Endodermal cell (in vitro differentiated cells): ENCODE data around the gene FRRS1. TPM values are rescaled to one million over a fixed set of nuclear protein-coding genes. Genes with fewer than 3 reads are reported as not detected.

Source experiments
- DNase-seq: peaks from one replicate; pipeline ENCODE4 v3.0.0-alpha.2; 2017
- H3K27ac ChIP-seq: 2 replicates; pipeline ENCODE4 v1.5.1; 2013; ENCODE audit warnings: mild to moderate bottlenecking, low read depth, low read length, moderate library complexity
- H3K27me3 ChIP-seq: 2 replicates; pipeline ENCODE4 v1.6.1; 2013; ENCODE audit warnings: mild to moderate bottlenecking, low read length, moderate library complexity; ENCODE audit not compliant: insufficient read depth, control insufficient read depth, poor library complexity, severe bottlenecking
- H3K36me3 ChIP-seq: 2 replicates; pipeline ENCODE4 v1.7.0; 2013; ENCODE audit warnings: mild to moderate bottlenecking, low read length, moderate library complexity; ENCODE audit not compliant: control insufficient read depth, insufficient read depth
- H3K4me1 ChIP-seq: one replicate; pipeline ENCODE4 v1.7.0; 2013; ENCODE audit warnings: low read length; ENCODE audit not compliant: control insufficient read depth, insufficient read depth
- H3K4me3 ChIP-seq: 2 replicates; pipeline ENCODE4 v1.5.1; 2013; ENCODE audit warnings: mild to moderate bottlenecking, low read length, moderate library complexity
- H3K9ac ChIP-seq: 2 replicates; pipeline ENCODE4 v1.6.1; 2013; ENCODE audit warnings: mild to moderate bottlenecking, low read length, moderate library complexity; ENCODE audit not compliant: poor library complexity, severe bottlenecking; ENCODE audit errors: extremely low read depth
- H3K9me3 ChIP-seq: 2 replicates; pipeline ENCODE4 v1.6.1; 2013; ENCODE audit warnings: mild to moderate bottlenecking, low read length, moderate library complexity; ENCODE audit not compliant: control insufficient read depth
- H3K27ac Mint-ChIP-seq: 2 replicates; pipeline ENCODE4 v1.8.0; 2020; ENCODE audit warnings: mixed read lengths
- H3K27me3 Mint-ChIP-seq: 2 replicates; pipeline ENCODE4 v1.8.0; 2021; ENCODE audit warnings: mild to moderate bottlenecking, mixed read lengths; ENCODE audit not compliant: insufficient read depth
- H3K36me3 Mint-ChIP-seq: 2 replicates; pipeline ENCODE4 v1.8.0; 2020; ENCODE audit warnings: low read depth, mixed read lengths
- H3K4me1 Mint-ChIP-seq: 2 replicates; pipeline ENCODE4 v1.8.0; 2020; ENCODE audit warnings: mixed read lengths
- H3K4me3 Mint-ChIP-seq: 2 replicates; pipeline ENCODE4 v1.8.0; 2020; ENCODE audit warnings: mild to moderate bottlenecking, moderate library complexity, mixed read lengths
- H3K9me3 Mint-ChIP-seq: 2 replicates; pipeline ENCODE4 v1.8.0; 2020; ENCODE audit warnings: mild to moderate bottlenecking, mixed read lengths
- CTCF ChIP-seq: fragments of 200-600 bp; sonication (generic); conservative IDR thresholded peaks from 2 replicates; pipeline ENCODE4 v1.5.0; 2021; ENCODE audit warnings: antibody characterized with exemption, mild to moderate bottlenecking
- WGBS, 2 experiments: methylation state at CpG; one replicate each; pipeline versions ENCODE4 v1.1.5 to v1.1.7; 2013; ENCODE audit warnings: missing lambda C conversion rate in 2 of 2, mixed read lengths in 1 of 2; ENCODE audit not compliant: insufficient coverage in 1 of 2, insufficient read length in 1 of 2; 5-methylcytosine and 5-hydroxymethylcytosine counted together
- total RNA-seq, 2 donors: library from RNA; stranded (reverse); fragmentation: NEBNext Ultra II Directional in 1 of 2; extraction: Animal tissue kit (Norgen Biotek cat#: 25700) in 1 of 2; gene quantifications; 2 replicates in 1 of 2; 3 replicates in 1 of 2; pipeline ENCODE4 v1.2.1, GENCODE V29; 2021

The FRRS1 gene
- total RNA-seq, 2 donors from 2014 or later = 9.9 to 24.4 TPM

GRCh38 chr1:99745061-99745460, 21.4 kb downstream of the FRRS1 start:
- Histone ChIP-seq H3K9me3 (no peaks in the 10 kb centered on the region), H3K4me1 (no peaks in the 10 kb centered on the region), H3K27ac (no peak overlapping the region), H3K27me3 (no peaks in the 10 kb centered on the region), H3K9ac (no peak overlapping the region), H3K4me3 (no peak overlapping the region), H3K36me3 (peaks cover 16% of the 10 kb centered on the region)
- Mint-ChIP-seq H3K4me1 (peaks cover 9% of the 10 kb centered on the region), H3K27me3 (no peaks in the 10 kb centered on the region), H3K36me3 (peaks cover 37% of the 10 kb centered on the region), H3K4me3 (no peak overlapping the region), H3K27ac (no peak overlapping the region), H3K9me3 (no peaks in the 10 kb centered on the region)
- no peak for DNase-seq
- 90% methylated on average over 7 of the region's 7 CpGs for WGBS, 2 experiments
- no peak for TF ChIP-seq CTCF

DNA sequence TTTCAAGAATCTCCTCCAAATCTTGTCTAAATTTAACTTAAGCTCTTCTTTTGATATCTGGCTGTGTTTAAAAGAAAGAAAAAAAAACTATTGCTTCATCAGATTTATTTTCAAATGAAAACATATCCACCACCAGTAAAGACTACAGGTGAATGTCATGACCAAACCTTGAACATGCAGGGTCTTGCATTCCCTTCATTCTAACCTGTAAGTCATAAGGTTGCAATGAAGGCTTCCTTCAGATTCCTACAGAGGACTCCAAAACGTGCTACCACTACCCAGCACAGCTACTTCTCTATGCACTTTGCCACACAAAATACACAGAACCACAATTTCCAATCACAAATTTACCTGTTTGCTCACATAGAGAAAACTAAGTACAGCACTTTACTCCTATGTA, 26.3 kb downstream of the FRRS1 start:
- no peak overlapping the region for H3K9ac ChIP-seq
- no peaks in the 10 kb centered on the region for H3K27me3 ChIP-seq
- H3K4me3 ChIP-seq = no peak overlapping the region
- no peak for TF ChIP-seq CTCF
- H3K4me1 ChIP-seq = peaks cover 2% of the 10 kb centered on the region
- Mint-ChIP-seq H3K27ac (no peak overlapping the region), H3K4me1 (peaks cover 21% of the 10 kb centered on the region), H3K9me3 (no peaks in the 10 kb centered on the region), H3K4me3 (no peak overlapping the region), H3K27me3 (no peaks in the 10 kb centered on the region), H3K36me3 (peaks cover 27% of the 10 kb centered on the region)
- no peak for DNase-seq
- WGBS, 2 experiments = 86 to 100% methylated on average over 1 of the region's 1 CpG
- H3K36me3 ChIP-seq = peaks cover 27% of the 10 kb centered on the region
- H3K27ac ChIP-seq = no peak overlapping the region
- no peaks in the 10 kb centered on the region for H3K9me3 ChIP-seq

- Mint-ChIP-seq H3K27ac (peak overlapping the region; percentile 84), H3K4me3 (no peak overlapping the region), H3K36me3 (peaks cover 23% of the 10 kb centered on the region), H3K27me3 (no peaks in the 10 kb centered on the region), H3K4me1 (peaks cover 21% of the 10 kb centered on the region), H3K9me3 (no peaks in the 10 kb centered on the region)
- no peaks in the 10 kb centered on the region for H3K9me3 ChIP-seq
- H3K4me1 ChIP-seq = peaks cover 2% of the 10 kb centered on the region
- TF ChIP-seq CTCF = no peak
- H3K36me3 ChIP-seq = peaks cover 27% of the 10 kb centered on the region
- peak overlapping the region; percentile 33 for H3K4me3 ChIP-seq
- H3K9ac ChIP-seq = no peak overlapping the region
- H3K27ac ChIP-seq = no peak overlapping the region
- H3K27me3 ChIP-seq = no peaks in the 10 kb centered on the region
- no peak for DNase-seq
- 84 to 87% methylated on average over 3 to 6 of the region's 6 CpGs for WGBS, 2 experiments
Measured at GRCh38 chr1:99738858-99739465, 27.5 kb downstream of the FRRS1 start.
